Measurements from ENCODE around the gene GLS. TPM values are rescaled to one million over a fixed set of nuclear protein-coding genes. Genes with fewer than 3 reads are reported as not detected.

GLS gene
- total RNA-seq, 2 donors from 2014 or later: 86.0 to 102 TPM

GRCh38 chr2:190908532-190908931 is 27.9 kb downstream of the GLS start:
- Histone ChIP-seq H3K27me3 (no peaks in the 10 kb centered on the region), H3K4me3 (no peak overlapping the region), H3K4me1 (peaks cover 13% of the 10 kb centered on the region), H3K36me3 (replicated peaks in 1 of 2; ENCODE audit: insufficient read depth in 1 of 2, low read depth in 2 of 2) (peaks cover 0 to 10% of the 10 kb centered on the region in 2 donors), H3K27ac (no peak overlapping the region), H3K9me3 (no peaks in the 10 kb centered on the region)
- DNase-seq (no peak), ATAC-seq (no peak)
- no peak for TF ChIP-seq POLR2A (IDR thresholded peaks at IDR 0.05)
- no peak for TF ChIP-seq CTCF (IDR thresholded peaks at IDR 0.05)
- intact Hi-C loops (cut with DNase I): no loop called here
- WGBS, 2 donors: 93 to 96% methylated on average over 5 of the region's 5 CpGs

GRCh38 chr2:190909680-190910079 is 29.1 kb downstream of the GLS start:
- TF ChIP-seq POLR2A (IDR thresholded peaks at IDR 0.05) (no peak), CTCF (IDR thresholded peaks at IDR 0.05) (no peak)

GRCh38 chr2:190910341-190911136 is 29.9 kb downstream of the GLS start:
- intact Hi-C loops (cut with DNase I): no loop called here
- 42 to 52% methylated on average over 3 of the region's 3 CpGs for WGBS, 2 donors
- ATAC-seq (no peak), DNase-seq (no peak)
- peaks cover 13% of the 10 kb centered on the region for H3K4me1 ChIP-seq
- H3K9me3 ChIP-seq: no peaks in the 10 kb centered on the region
- H3K36me3 ChIP-seq (replicated peaks in 1 of 2; ENCODE audit: insufficient read depth in 1 of 2, low read depth in 2 of 2): peaks cover 0 to 3% of the 10 kb centered on the region in 2 donors
- TF ChIP-seq POLR2A (IDR thresholded peaks at IDR 0.05): no peak
- no peak for TF ChIP-seq CTCF (IDR thresholded peaks at IDR 0.05)
- H3K4me3 ChIP-seq: no peak overlapping the region
- no peak overlapping the region for H3K27ac ChIP-seq
- no peaks in the 10 kb centered on the region for H3K27me3 ChIP-seq

More at GRCh38 chr2:190909680-190910079, 29.1 kb downstream of the GLS start:
- intact Hi-C loops (cut with DNase I): no loop called here
- H3K27me3 ChIP-seq: no peaks in the 10 kb centered on the region
- H3K4me3 ChIP-seq: no peak overlapping the region
- H3K36me3 ChIP-seq (replicated peaks in 1 of 2; ENCODE audit: insufficient read depth in 1 of 2, low read depth in 2 of 2): peaks cover 0 to 8% of the 10 kb centered on the region in 2 donors
- peaks cover 13% of the 10 kb centered on the region for H3K4me1 ChIP-seq
- DNase-seq (no peak), ATAC-seq (no peak)
- WGBS, 2 donors: 99 to 100% methylated on average over 2 of the region's 2 CpGs
- H3K9me3 ChIP-seq: no peaks in the 10 kb centered on the region
- H3K27ac ChIP-seq: no peak overlapping the region

GRCh38 chr2:190911813-190912212 is 31.2 kb downstream of the GLS start:
- WGBS, 2 donors: 50 to 51% methylated on average over 3 of the region's 3 CpGs
- Histone ChIP-seq H3K36me3 (replicated peaks in 1 of 2; ENCODE audit: insufficient read depth in 1 of 2, low read depth in 2 of 2) (peaks cover 0 to 3% of the 10 kb centered on the region in 2 donors), H3K27ac (no peak overlapping the region), H3K27me3 (no peaks in the 10 kb centered on the region), H3K4me3 (no peak overlapping the region), H3K4me1 (peaks cover 19% of the 10 kb centered on the region), H3K9me3 (no peaks in the 10 kb centered on the region)
- ATAC-seq: no peak
- TF ChIP-seq POLR2A (IDR thresholded peaks at IDR 0.05) (no peak), CTCF (IDR thresholded peaks at IDR 0.05) (no peak)
- intact Hi-C loops (cut with DNase I): no loop called here
- DNase-seq: no peak

GRCh38 chr2:190912726-190913125 is 32.1 kb downstream of the GLS start:
- Histone ChIP-seq H3K4me3 (no peak overlapping the region), H3K27me3 (no peaks in the 10 kb centered on the region), H3K36me3 (replicated peaks in 1 of 2; ENCODE audit: insufficient read depth in 1 of 2, low read depth in 2 of 2) (peaks cover 0 to 1% of the 10 kb centered on the region in 2 donors), H3K27ac (no peak overlapping the region), H3K9me3 (no peaks in the 10 kb centered on the region), H3K4me1 (peaks cover 19% of the 10 kb centered on the region)
- no peak for DNase-seq
- no peak for ATAC-seq
- intact Hi-C loops (cut with DNase I): no loop called here
- WGBS, 2 donors: 84 to 93% methylated on average over 5 of the region's 5 CpGs
- TF ChIP-seq POLR2A (IDR thresholded peaks at IDR 0.05): no peak
- TF ChIP-seq CTCF (IDR thresholded peaks at IDR 0.05): no peak

Data from body of pancreas (tissue), 4 donors.